B cell (primary cell): Measurements from ENCODE around the gene LILRB3. TPM values are rescaled to one million over a fixed set of nuclear protein-coding genes. Genes with fewer than 3 reads are reported as not detected.

Source experiments
- ATAC-seq: fragments of 200-7000 bp; cut with Tn5 transposase; one replicate; pipeline ENCODE4 v1.10.0; 2021; ENCODE audit warnings: low read depth, mild to moderate bottlenecking, moderate number of reproducible peaks, moderate library complexity
- CTCF ChIA-PET: fragments of 350-600 bp; sonication (Branson Sonifier 250); formaldehyde crosslinking; loops from one replicate; lab custom pipeline; 2021; ENCODE audit warnings: antibody characterized with exemption, inconsistent platforms; lab: Charles Lee
- POLR2A ChIA-PET: fragments of 350-600 bp; sonication (Branson Sonifier 250); formaldehyde crosslinking; loops from one replicate; lab custom pipeline; 2021; ENCODE audit warnings: antibody characterized with exemption; lab: Charles Lee
- DNase-seq: peaks from one replicate; pipeline ENCODE4 v3.0.0; 2013
- H2AFZ ChIP-seq: 2 replicates; pipeline ENCODE4 v1.6.1; 2012; ENCODE audit warnings: mild to moderate bottlenecking, low read depth, low read length; ENCODE audit not compliant: insufficient read depth, poor library complexity, severe bottlenecking
- H3K27ac ChIP-seq, 2 donors: 1 replicate in 1 of 2; 2 replicates in 1 of 2; pipeline ENCODE4 v1.5.1; 2012 to 2013; ENCODE audit warnings: low read length in 2 of 2, mild to moderate bottlenecking in 2 of 2, moderate library complexity in 1 of 2
- H3K27me3 ChIP-seq, 4 experiments: fragments of 200-600 bp in 1 of 4; sonication (generic) in 1 of 4; replicated peaks in 1 of 4; 1 replicate in 2 of 4; 2 replicates in 2 of 4; pipeline versions ENCODE4 v1.6.1 to v1.7.0; 2013 to 2016; ENCODE audit warnings: low read length in 3 of 4, mild to moderate bottlenecking in 2 of 4, mixed read lengths in 1 of 4, moderate library complexity in 1 of 4; ENCODE audit not compliant: insufficient read depth in 4 of 4, control insufficient read depth in 3 of 4; ENCODE audit errors: control extremely low read depth in 1 of 4
- H3K36me3 ChIP-seq, 2 experiments: replicated peaks in 1 of 2; 1 replicate in 1 of 2; 2 replicates in 1 of 2; pipeline versions ENCODE4 v1.6.1 to v1.7.1; 2013; ENCODE audit warnings: low read length in 1 of 2; ENCODE audit not compliant: insufficient read depth in 2 of 2, control insufficient read depth in 1 of 2; ENCODE audit errors: control extremely low read depth in 1 of 2, extremely low read depth in 1 of 2
- H3K4me1 ChIP-seq, 2 donors: fragments of 200-600 bp in 1 of 2; sonication (generic) in 1 of 2; 1 replicate in 1 of 2; 2 replicates in 1 of 2; pipeline versions ENCODE4 v1.5.1 to v1.6.1; 2013 to 2017; ENCODE audit warnings: low read length in 2 of 2; ENCODE audit not compliant: control insufficient read depth in 2 of 2, insufficient read depth in 2 of 2
- H3K4me2 ChIP-seq: replicated peaks from 2 replicates; pipeline ENCODE3; 2012; ENCODE audit warnings: mild to moderate bottlenecking, low read depth, low read length; ENCODE audit not compliant: poor library complexity, severe bottlenecking
- H3K4me3 ChIP-seq, 5 experiments: fragments of 200-600 bp in 1 of 5; sonication (generic) in 1 of 5; 1 replicate in 3 of 5; 2 replicates in 2 of 5; pipeline versions ENCODE4 v1.5.1 to v1.7.0; 2011 to 2016; ENCODE audit warnings: low read length in 4 of 5, mild to moderate bottlenecking in 4 of 5, low read depth in 2 of 5, control low read depth in 1 of 5, moderate library complexity in 1 of 5; ENCODE audit not compliant: insufficient read depth in 1 of 5; ENCODE audit errors: control extremely low read depth in 1 of 5, extremely low read depth in 1 of 5
- H3K79me2 ChIP-seq: fragments of 200-600 bp; sonication (generic); one replicate; pipeline ENCODE4 v1.6.0; 2016; ENCODE audit warnings: low read length; ENCODE audit not compliant: control insufficient read depth, insufficient read depth
- H3K9ac ChIP-seq: fragments of 200-600 bp; sonication (generic); 2 replicates; pipeline ENCODE4 v1.6.1; 2017; ENCODE audit warnings: mild to moderate bottlenecking, low read length, moderate library complexity
- H3K9me3 ChIP-seq, 3 donors: one replicate each; pipeline versions ENCODE4 v1.6.1 to v1.7.1; 2013; ENCODE audit warnings: low read length in 2 of 3; ENCODE audit not compliant: control insufficient read depth in 2 of 3, insufficient read depth in 1 of 3; ENCODE audit errors: control extremely low read depth in 1 of 3
- H4K20me1 ChIP-seq: 2 replicates; pipeline ENCODE4 v1.6.0; 2012; ENCODE audit warnings: mild to moderate bottlenecking, low read length; ENCODE audit not compliant: insufficient read depth, control insufficient read depth, poor library complexity, severe bottlenecking
- H3K27ac Mint-ChIP-seq: one replicate; pipeline ENCODE4 v1.8.0; 2021; ENCODE audit warnings: mixed read lengths
- H3K27me3 Mint-ChIP-seq: one replicate; pipeline ENCODE4 v1.8.0; 2021; ENCODE audit warnings: mixed read lengths
- H3K4me1 Mint-ChIP-seq: one replicate; pipeline ENCODE4 v1.8.0; 2021; ENCODE audit warnings: mixed read lengths
- H3K4me3 Mint-ChIP-seq: one replicate; pipeline ENCODE4 v1.8.0; 2021; ENCODE audit warnings: mixed read lengths
- H3K9me3 Mint-ChIP-seq: one replicate; pipeline ENCODE4 v1.8.0; 2022; ENCODE audit warnings: mixed read lengths; ENCODE audit not compliant: insufficient read depth
- EZH2 ChIP-seq: IDR thresholded peaks from 2 replicates; pipeline ENCODE4 v1.6.1; 2012; ENCODE audit warnings: borderline replicate concordance, low read depth, mild to moderate bottlenecking, moderate library complexity, low read length; ENCODE audit not compliant: insufficient read depth, poor library complexity, severe bottlenecking
- whole genome bisulfite sequencing: methylation state at CpG from one replicate; pipeline ENCODE4 v1.1.5; 2013; ENCODE audit warnings: missing lambda C conversion rate; ENCODE audit not compliant: insufficient coverage; 5-methylcytosine and 5-hydroxymethylcytosine counted together
- intact Hi-C: fragments of 100-400 bp; cut with micrococcal nuclease; formaldehyde crosslinking; loops from one replicate; pipeline ENCODE4 v1.10.0; 2022
- polyA plus RNA-seq: library from polyadenylated mRNA; depleted of rRNA; stranded (reverse); fragments of >200 nt; gene quantifications from 2 replicates; pipeline ENCODE4 v1.2.3, GENCODE V29; 2012
- total RNA-seq, 2 donors: library from RNA; stranded (reverse); fragments of 120-200 nt in 1 of 2; gene quantifications; 1 replicate in 1 of 2; 2 replicates in 1 of 2; pipeline versions ENCODE4 v1.2.3 to v1.2.4, GENCODE V29; 2013 to 2022
- TF ChIP-seq, protein P1 (sequence below): fragments of 200-600 bp; IDR thresholded peaks from one replicate; pipeline ENCODE4 v1.8.0; 2022; ENCODE audit warnings: antibody characterized with exemption, mild to moderate bottlenecking

LILRB3 gene
- total and polyA plus RNA-seq, 2 donors (not counting 1 experiment from before 2014, with no cell fraction given): 0.25 to 2.3 TPM

DNA sequence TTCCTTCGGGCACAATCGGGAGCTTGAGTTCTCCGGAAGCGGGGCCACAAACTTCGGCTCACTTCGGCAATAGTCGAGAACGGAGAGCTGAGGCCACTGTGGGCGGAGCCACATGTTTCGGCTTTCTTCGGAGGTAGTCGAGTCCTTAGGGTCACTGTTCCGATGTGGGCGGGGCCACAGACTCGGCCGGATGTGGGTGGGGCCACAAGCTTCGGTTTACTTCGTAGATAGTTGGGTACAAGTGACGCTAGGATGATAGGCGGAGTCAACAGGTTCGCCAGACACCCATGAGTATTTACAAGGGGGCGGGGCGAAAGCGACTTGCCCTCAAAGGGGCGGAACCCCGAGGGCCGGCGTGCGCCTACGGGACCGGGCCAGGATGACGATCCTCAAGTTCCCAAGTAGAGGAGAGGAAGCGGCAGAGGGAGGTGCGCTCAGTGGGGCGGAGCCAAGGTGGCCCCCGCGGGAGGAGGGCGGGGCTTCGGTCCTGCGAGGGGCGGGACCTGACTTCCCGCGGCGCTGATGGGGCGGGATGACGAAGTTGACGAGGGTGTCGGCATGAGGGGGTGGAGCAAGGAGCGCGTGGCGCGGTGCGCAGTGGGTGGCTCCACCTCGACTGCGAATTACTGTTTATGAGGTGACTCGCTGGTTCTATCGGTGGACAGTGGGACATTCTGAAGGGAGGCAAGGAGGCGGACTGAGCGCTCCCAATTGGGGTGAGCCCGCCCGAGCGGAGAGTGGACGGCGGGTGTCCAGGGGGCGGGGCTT lies 32.9 kb downstream of the LILRB3 start:
- Histone ChIP-seq H3K9ac (peak overlapping the region; percentile 83), H2AFZ (peak overlapping the region; percentile 80), H3K36me3 (peaks cover 0 to 18% of the 10 kb centered on the region in 2 experiments), H3K27me3 (no peaks in the 10 kb centered on the region), H4K20me1 (peaks cover 19% of the 10 kb centered on the region), H3K79me2 (peaks cover 20% of the 10 kb centered on the region), H3K27ac (peak overlapping the region; percentile 96 to 99), H3K4me1 (peaks cover 18 to 22% of the 10 kb centered on the region in 2 donors), H3K9me3 (no peaks in the 10 kb centered on the region), H3K4me3 (peak overlapping the region; percentile 31 to 87 (median 81)), H3K4me2 (peak overlapping the region; percentile 99)
- no peak for TF ChIP-seq EZH2
- TF ChIP-seq, protein P1, sequence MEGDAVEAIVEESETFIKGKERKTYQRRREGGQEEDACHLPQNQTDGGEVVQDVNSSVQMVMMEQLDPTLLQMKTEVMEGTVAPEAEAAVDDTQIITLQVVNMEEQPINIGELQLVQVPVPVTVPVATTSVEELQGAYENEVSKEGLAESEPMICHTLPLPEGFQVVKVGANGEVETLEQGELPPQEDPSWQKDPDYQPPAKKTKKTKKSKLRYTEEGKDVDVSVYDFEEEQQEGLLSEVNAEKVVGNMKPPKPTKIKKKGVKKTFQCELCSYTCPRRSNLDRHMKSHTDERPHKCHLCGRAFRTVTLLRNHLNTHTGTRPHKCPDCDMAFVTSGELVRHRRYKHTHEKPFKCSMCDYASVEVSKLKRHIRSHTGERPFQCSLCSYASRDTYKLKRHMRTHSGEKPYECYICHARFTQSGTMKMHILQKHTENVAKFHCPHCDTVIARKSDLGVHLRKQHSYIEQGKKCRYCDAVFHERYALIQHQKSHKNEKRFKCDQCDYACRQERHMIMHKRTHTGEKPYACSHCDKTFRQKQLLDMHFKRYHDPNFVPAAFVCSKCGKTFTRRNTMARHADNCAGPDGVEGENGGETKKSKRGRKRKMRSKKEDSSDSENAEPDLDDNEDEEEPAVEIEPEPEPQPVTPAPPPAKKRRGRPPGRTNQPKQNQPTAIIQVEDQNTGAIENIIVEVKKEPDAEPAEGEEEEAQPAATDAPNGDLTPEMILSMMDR: no peak
- ATAC-seq (peak; percentile 51), DNase-seq (peak; percentile 100)
- Mint-ChIP-seq H3K27ac (peak overlapping the region; percentile 99), H3K4me1 (peaks cover 32% of the 10 kb centered on the region), H3K27me3 (no peaks in the 10 kb centered on the region), H3K4me3 (peak overlapping the region; percentile 94), H3K9me3 (no peaks in the 10 kb centered on the region)
- intact Hi-C loops: loop anchor here (1.0 to 5.0 kb wide), 9 partner anchors 10 to 274 kb away; partner anchors contain the start of genes CNOT3, LENG1, NDUFA3 and PRPF31
- WGBS: under 1% methylated on average over 64 of the region's 65 CpGs
- CTCF ChIA-PET: interaction anchor here (0.6 to 4.7 kb wide), 18 partner anchors 11 to 291 kb away, joined by 3 to 50 read pairs (median 3); partner anchors contain the start of genes LENG1, RPS9 and TMC4
- POLR2A ChIA-PET: interaction anchor here (0.5 to 4.5 kb wide), 18 partner anchors 9 to 2001 kb away, joined by 3 to 73 read pairs (median 5); partner anchors contain the start of genes CNOT3, LENG1, LENG8 and PRPF31
